Thymus (tissue), 11 donors: ENCODE measurements around the gene ZNF32. TPM values are rescaled to one million over a fixed set of nuclear protein-coding genes. Genes with fewer than 3 reads are reported as not detected.
A peak's percentile ranks its signal among the peaks of the same experiment; 100 is the strongest.

Source experiments
- DNase-seq, 9 donors: peaks; one replicate each; pipeline ENCODE4 v3.0.0-alpha.2; 2013; ENCODE audit warnings: low spot score in 9 of 9, low read depth in 6 of 9, missing footprints in 1 of 9
- H3K27ac ChIP-seq, 2 donors: one replicate each; pipeline ENCODE4 v1.5.1; 2013; ENCODE audit warnings: control low read depth in 1 of 2, low read depth in 1 of 2, low read length in 1 of 2, mild to moderate bottlenecking in 1 of 2, moderate library complexity in 1 of 2
- H3K27me3 ChIP-seq, 2 donors: one replicate each; pipeline ENCODE4 v1.5.1; 2013; ENCODE audit warnings: low read length in 1 of 2; ENCODE audit not compliant: control insufficient read depth in 2 of 2, insufficient read depth in 1 of 2
- H3K36me3 ChIP-seq, 2 donors: one replicate each; pipeline ENCODE4 v1.5.1; 2013; ENCODE audit warnings: low read length in 1 of 2, mild to moderate bottlenecking in 1 of 2, moderate library complexity in 1 of 2; ENCODE audit not compliant: control insufficient read depth in 2 of 2, insufficient read depth in 2 of 2
- H3K4me1 ChIP-seq, 2 donors: one replicate each; pipeline ENCODE4 v1.5.1; 2013; ENCODE audit warnings: low read length in 2 of 2; ENCODE audit not compliant: control insufficient read depth in 2 of 2, insufficient read depth in 2 of 2
- H3K4me3 ChIP-seq, 2 donors: one replicate each; pipeline ENCODE4 v1.5.1; 2013; ENCODE audit warnings: low read length in 2 of 2, control low read depth in 1 of 2, mild to moderate bottlenecking in 1 of 2
- H3K9me3 ChIP-seq, 2 donors: one replicate each; pipeline ENCODE4 v1.5.1; 2013; ENCODE audit warnings: low read length in 1 of 2, mild to moderate bottlenecking in 1 of 2; ENCODE audit not compliant: control insufficient read depth in 2 of 2, insufficient read depth in 1 of 2
- WGBS: extraction: QIAGEN DNeasy Blood & Tissue Kit; methylation state at CpG from one replicate; pipeline ENCODE4 v1.1.7; 2013; 5-methylcytosine and 5-hydroxymethylcytosine counted together
- polyA plus RNA-seq: library from polyadenylated mRNA; stranded (reverse); fragments of 200-250 nt; gene quantifications from one replicate; pipeline ENCODE4 v1.2.3, GENCODE V29; 2013
- total RNA-seq: library from RNA; stranded (reverse); fragments of 120-200 nt; gene quantifications from one replicate; pipeline ENCODE4 v1.2.4, GENCODE V29; 2013
- donor health status: healthy.

ZNF32 gene
- total and polyA plus RNA-seq, 2 donors = 52.8 to 88.7 TPM

DNA sequence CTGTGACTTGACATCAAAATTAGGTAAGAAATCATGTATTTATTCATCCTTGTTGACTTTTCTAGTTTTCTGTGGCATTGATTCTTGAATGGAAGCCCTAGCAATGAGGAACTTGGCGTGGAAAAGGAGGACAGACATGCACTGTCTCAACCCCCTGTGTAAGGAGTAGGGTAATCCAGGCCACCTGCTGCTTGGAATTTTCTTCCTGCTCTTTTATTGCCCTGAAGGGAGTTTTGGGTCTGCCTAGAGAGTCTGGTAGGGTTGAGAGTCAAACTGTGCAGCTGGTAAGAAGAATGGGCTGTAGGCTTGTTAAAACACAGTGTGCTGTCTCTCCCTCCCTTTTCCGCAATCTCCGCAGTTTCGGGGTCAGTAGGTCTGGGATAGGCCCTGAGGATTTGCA is 19.7 kb downstream of the ZNF32 start:
- DNase-seq = no peak
- Histone ChIP-seq H3K27ac (no peak overlapping the region), H3K4me1 (no peaks in the 10 kb centered on the region), H3K4me3 (no peak overlapping the region), H3K9me3 (no peaks in the 10 kb centered on the region), H3K27me3 (no peaks in the 10 kb centered on the region), H3K36me3 (no peaks in the 10 kb centered on the region)
- 97% methylated on average over 4 of the region's 4 CpGs for WGBS

DNA sequence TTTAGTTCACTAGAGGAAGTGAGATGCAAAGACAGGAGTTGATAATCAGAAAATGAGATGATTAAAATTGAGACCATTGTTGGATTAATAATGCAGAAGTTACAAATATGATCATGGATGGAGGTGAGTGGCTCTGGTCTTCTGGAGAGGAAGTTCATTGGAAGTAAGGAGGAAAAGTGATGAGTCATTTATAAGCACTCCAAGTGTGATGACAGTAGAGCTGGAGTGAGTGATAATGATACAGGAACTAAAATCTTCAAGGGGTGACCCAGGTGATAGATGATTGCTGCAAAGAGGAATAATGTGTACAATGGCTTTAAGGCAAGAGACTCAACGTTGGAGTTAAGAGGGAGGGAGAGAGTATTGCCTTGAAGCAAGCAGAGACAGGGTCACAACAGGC is 20.7 kb downstream of the ZNF32 start:
- Histone ChIP-seq H3K4me3 (no peak overlapping the region), H3K36me3 (no peaks in the 10 kb centered on the region), H3K9me3 (no peaks in the 10 kb centered on the region), H3K27ac (no peak overlapping the region), H3K4me1 (no peaks in the 10 kb centered on the region), H3K27me3 (no peaks in the 10 kb centered on the region)
- no peak for DNase-seq
- 80% methylated on average over 1 of the region's 1 CpG for WGBS

DNA sequence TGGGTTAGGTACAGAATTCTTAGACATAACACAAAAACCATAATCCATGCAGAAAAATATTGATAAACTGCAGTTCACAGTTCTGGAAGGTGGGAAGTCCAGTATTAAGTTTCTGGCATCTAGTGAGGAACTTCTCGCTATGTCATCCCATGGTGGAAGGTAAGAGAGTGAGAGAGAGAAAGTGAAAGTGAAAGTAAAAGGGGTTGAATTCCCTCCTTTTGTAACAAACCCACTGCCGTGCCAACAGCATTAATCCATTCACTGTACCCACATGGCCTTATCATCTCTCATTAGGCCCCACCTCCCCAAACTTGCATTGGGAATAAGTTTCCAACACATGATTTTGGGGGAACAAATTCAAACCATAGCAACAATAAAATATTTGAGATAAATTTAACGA is 25.3 kb downstream of the ZNF32 start:
- peak in 2 of 9 donors; percentile 19 to 29 for DNase-seq
- H3K27me3 ChIP-seq = no peaks in the 10 kb centered on the region
- peaks cover 0 to 5% of the 10 kb centered on the region in 2 donors for H3K9me3 ChIP-seq
- 65% methylated on average over 3 of the region's 3 CpGs for WGBS
- H3K27ac ChIP-seq = no peak overlapping the region
- H3K36me3 ChIP-seq = no peaks in the 10 kb centered on the region
- no peaks in the 10 kb centered on the region for H3K4me1 ChIP-seq
- H3K4me3 ChIP-seq = peak overlapping the region in 1 of 2 donors; percentile 12

DNA sequence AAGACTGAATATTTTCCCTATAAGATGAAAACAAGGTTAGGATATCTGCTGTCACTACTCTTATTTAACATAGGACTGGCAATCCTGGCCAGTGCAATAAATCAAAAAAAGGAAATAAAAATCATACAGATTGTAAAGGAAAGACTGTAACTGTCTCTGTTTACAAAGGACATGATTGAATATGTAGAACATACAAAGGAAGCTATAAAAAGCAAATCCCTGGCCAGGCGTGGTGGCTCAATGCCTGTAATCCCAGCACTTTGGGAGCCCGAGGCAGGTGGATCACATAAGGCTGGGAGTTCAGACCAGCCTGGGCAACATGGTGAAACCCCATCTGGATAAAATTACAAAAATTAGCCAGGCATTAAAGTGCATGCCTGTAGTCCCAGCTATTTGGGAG is 26.6 kb downstream of the ZNF32 start:
- H3K4me3 ChIP-seq = no peak overlapping the region
- H3K9me3 ChIP-seq = peaks cover 0 to 10% of the 10 kb centered on the region in 2 donors
- 85% methylated on average over 2 of the region's 2 CpGs for WGBS
- H3K36me3 ChIP-seq = no peaks in the 10 kb centered on the region
- DNase-seq = no peak
- no peaks in the 10 kb centered on the region for H3K27me3 ChIP-seq
- no peaks in the 10 kb centered on the region for H3K4me1 ChIP-seq
- no peak overlapping the region for H3K27ac ChIP-seq

DNA sequence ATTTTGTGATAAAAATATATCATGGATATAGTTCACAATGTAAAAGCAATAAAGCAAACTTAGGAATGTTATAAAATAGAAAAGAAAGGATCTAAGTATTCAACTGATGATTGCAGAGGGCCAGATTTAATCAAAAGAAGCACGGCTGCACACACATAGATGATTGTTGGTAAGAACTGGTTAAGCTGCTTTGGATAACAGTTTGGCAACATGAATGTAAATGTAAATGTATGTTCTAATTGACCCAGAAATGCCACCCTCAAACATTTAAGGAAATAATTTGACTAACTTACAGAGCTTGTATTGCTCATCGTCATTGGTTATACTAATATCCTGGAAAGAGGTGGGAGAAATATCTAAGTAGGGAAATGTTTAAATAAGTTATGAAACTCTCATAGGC is 29.3 kb downstream of the ZNF32 start:
- Histone ChIP-seq H3K4me1 (no peaks in the 10 kb centered on the region), H3K4me3 (no peak overlapping the region), H3K27me3 (no peaks in the 10 kb centered on the region), H3K27ac (no peak overlapping the region), H3K36me3 (peaks cover 0 to 3% of the 10 kb centered on the region in 2 donors), H3K9me3 (peaks cover 3 to 10% of the 10 kb centered on the region in 2 donors)
- DNase-seq = no peak
- 97% methylated on average over 2 of the region's 2 CpGs for WGBS

DNA sequence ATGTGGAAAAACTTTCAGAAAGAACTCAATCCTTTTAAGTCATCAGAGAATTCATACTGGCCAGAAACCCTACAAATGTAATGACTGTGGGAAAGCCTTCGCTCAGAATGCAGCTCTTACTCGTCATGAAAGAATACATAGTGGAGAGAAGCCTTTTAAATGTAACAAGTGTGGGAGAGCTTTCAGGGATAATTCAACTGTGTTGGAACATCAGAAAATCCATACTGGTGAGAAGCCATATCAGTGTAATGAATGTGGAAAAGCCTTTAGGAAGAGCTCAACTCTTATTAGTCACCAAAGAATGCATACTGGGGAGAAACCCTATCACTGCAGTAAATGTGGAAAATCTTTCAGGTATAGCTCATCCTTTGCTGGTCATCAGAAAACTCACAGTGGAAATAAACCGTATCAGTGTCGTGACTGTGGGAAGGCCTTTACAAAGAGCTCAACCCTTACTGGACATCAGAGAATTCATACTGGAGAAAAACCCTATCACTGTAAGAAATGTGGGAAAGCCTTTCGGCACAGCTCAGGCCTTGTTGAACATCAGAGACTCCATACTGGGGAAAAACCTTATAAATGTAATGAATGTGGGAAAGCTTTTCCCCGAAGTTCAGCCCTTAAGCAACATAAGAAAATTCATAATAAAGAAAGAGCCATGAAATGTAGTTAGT is 31.8 kb downstream of the ZNF32 start:
- no peak for DNase-seq
- 97% methylated on average over 6 of the region's 6 CpGs for WGBS
- Histone ChIP-seq H3K4me1 (no peaks in the 10 kb centered on the region), H3K4me3 (no peak overlapping the region), H3K27me3 (no peaks in the 10 kb centered on the region), H3K36me3 (peaks cover 2 to 3% of the 10 kb centered on the region in 2 donors), H3K27ac (no peak overlapping the region), H3K9me3 (peaks cover 3 to 10% of the 10 kb centered on the region in 2 donors)

DNA sequence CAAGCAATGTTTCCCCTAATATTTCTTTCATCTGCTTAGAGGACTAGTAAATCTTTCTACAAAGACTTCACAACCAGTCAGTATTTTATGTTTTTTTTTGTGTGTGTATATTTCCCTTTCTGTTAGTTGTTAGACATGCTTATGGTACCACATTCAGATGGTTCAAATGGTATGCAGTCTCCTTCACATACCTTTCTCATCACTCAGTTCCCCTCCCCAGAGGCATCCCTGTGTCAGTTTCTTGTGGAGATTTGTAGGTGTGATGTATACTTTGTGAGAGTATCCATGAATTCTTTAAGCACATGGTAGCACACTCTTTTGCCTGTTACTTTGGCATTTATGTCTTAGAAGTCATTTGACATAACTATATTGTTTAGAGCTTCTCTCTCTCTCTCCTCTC is 38.0 kb downstream of the ZNF32 start:
- H3K27ac ChIP-seq = no peak overlapping the region
- H3K27me3 ChIP-seq = no peaks in the 10 kb centered on the region
- no peak overlapping the region for H3K4me3 ChIP-seq
- no peak for DNase-seq
- H3K9me3 ChIP-seq = peaks cover 0 to 5% of the 10 kb centered on the region in 2 donors
- H3K36me3 ChIP-seq = peaks cover 0 to 2% of the 10 kb centered on the region in 2 donors
- peaks cover 7% of the 10 kb centered on the region in 2 donors for H3K4me1 ChIP-seq

DNA sequence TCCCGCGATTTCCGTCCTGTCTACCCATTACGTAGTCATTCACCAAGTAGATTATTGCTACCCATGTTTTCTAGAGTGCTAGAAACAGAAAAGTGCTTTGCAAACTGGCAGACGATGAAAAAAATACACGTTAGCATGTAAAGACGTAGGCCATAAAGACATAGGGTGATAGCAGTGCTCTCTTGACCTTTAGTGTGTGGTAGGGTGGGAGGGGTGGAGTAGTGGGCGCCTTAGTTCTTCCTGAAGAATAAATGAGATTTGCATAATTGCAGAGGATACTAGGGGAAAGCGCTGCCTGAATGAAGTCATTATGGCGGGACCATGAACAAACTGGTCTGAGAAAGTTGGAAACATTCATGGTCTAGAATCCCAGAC is 41.5 kb downstream of the ZNF32 start:
- Histone ChIP-seq H3K9me3 (peaks cover 0 to 5% of the 10 kb centered on the region in 2 donors), H3K27ac (no peak overlapping the region), H3K4me1 (peaks cover 7% of the 10 kb centered on the region in 2 donors), H3K4me3 (no peak overlapping the region), H3K27me3 (no peaks in the 10 kb centered on the region), H3K36me3 (no peaks in the 10 kb centered on the region)
- 92% methylated on average over 10 of the region's 10 CpGs for WGBS
- no peak for DNase-seq

DNA sequence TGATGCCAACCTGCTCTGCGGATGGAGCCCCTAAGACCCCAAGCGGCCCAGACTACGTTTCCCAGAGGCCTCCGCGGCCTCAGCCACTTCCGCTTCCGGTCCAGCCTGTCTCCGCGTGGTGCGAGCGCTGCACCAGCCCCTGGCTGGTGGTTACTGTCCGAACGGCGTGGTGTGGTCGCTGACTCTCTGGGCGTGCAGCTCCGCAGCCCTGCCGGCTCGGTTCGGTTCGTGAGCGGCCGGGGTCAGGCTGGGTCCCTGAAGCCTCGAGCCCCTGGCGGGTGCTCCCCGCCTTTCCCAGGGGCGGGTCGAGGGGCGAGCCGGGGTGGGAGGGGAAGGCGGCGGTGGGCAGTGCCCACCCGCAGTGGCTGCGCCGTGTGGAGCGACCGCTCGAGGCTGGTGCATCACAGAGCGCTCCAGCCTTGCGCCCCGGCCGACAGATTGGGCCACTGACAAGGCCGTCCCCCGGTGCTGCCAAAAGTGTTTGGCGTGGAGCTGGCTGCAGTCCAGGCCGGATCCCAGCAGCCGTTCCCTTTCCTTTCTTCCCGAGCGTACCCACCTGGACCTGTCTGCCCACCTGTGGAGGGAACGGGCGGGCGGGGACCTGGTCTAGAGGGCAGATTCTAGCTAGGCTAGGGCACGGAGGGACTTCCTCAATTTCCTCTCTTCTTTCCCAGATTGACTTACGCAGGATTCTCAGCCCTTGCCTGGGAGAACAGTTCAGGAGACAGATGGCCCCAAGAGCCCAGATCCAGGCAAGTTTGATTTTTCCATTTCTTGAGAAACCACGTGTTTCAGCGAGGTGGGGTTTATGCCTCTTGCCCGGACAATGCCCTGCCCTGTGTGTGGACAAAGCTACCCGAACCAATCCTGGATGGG is 42.1 kb downstream of the ZNF32 start, which contains the start of gene ZNF485:
Gene ZNF485, plus strand, starts transcription at position 116 of the 876 bp plus-strand sequence. Its CDS starts 613 bp downstream, at position 729.
- Histone ChIP-seq H3K4me1 (peaks cover 7% of the 10 kb centered on the region in 2 donors), H3K9me3 (peaks cover 0 to 5% of the 10 kb centered on the region in 2 donors), H3K4me3 (peak within 1 kb of the TSS; percentile 73 to 91), H3K27ac (no peak within 1 kb of the TSS), H3K36me3 (no peaks in the 10 kb centered on the region), H3K27me3 (no peaks in the 10 kb centered on the region)
- 6% methylated on average over 58 of the region's 58 CpGs for WGBS
- peak in 8 of 9 donors; percentile 38 to 76 (median 52) for DNase-seq
